Left ventricle myocardium inferior (tissue), 1 donor: ENCODE data around the gene KCNJ6. TPM values are rescaled to one million over a fixed set of nuclear protein-coding genes. Genes with fewer than 3 reads are reported as not detected.

Source experiments
- DNase-seq: peaks from one replicate; pipeline ENCODE4 v3.0.0-alpha.2; 2020
- H3K27ac ChIP-seq: fragments of 200-600 bp; replicated peaks from 2 replicates; pipeline ENCODE4 v1.8.0; 2021
- H3K27me3 ChIP-seq: fragments of 200-600 bp; 2 replicates; pipeline ENCODE4 v1.8.0; 2021; ENCODE audit warnings: low read depth
- H3K36me3 ChIP-seq: fragments of 200-600 bp; 2 replicates; pipeline ENCODE4 v1.8.0; 2021
- H3K4me1 ChIP-seq: fragments of 200-600 bp; 2 replicates; pipeline ENCODE4 v1.8.0; 2021
- H3K4me3 ChIP-seq: fragments of 200-600 bp; 2 replicates; pipeline ENCODE4 v1.8.0; 2021; ENCODE audit warnings: mild to moderate bottlenecking, moderate library complexity
- H3K9me3 ChIP-seq: fragments of 200-600 bp; replicated peaks from 2 replicates; pipeline ENCODE4 v1.8.0; 2021
- CTCF ChIP-seq: fragments of 200-600 bp; IDR thresholded peaks from 2 replicates; pipeline ENCODE4 v1.8.0; 2021; ENCODE audit warnings: antibody characterized with exemption, mild to moderate bottlenecking, borderline replicate concordance
- intact Hi-C: fragments of 100-400 bp; cut with micrococcal nuclease; formaldehyde crosslinking; loops from one replicate; pipeline ENCODE4 v1.11.0; 2022
- total RNA-seq: library from RNA; stranded (reverse); fragmentation: NEBNext Ultra II Directional; extraction: Animal tissue kit (Norgen Biotek cat#: 25700); gene quantifications from one replicate; pipeline ENCODE4 v1.2.1, GENCODE V29; 2021
- donor health status: DM: no; HTN: yes; CAD: no; lungs with severe emphysema.

KCNJ6 gene
- total RNA-seq, 1 donor from 2014 or later: not detected

DNA sequence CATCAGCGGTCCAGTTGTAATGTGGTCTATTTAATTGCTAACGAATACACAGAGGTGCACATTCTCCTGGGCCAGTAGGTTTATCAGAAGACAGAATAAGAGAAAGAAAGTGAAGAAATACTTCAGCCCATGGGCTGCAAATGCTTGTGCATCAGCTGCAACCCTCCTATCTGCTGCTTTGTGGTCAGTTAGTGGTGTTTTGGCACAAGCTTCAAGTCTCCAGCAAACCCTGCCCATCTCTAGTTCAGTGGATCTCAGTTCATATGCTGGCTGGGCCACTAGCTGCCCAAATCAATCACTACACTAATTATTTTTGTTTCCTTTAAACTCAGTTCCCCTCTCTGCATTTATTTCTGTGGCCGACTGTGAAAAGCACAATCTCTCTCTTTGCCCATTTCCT is 124.2 kb downstream of the KCNJ6 start:
- Histone ChIP-seq H3K36me3 (no peaks in the 10 kb centered on the region), H3K27ac (no peak overlapping the region), H3K4me1 (peaks cover 4% of the 10 kb centered on the region), H3K27me3 (no peaks in the 10 kb centered on the region), H3K9me3 (peaks cover 8% of the 10 kb centered on the region), H3K4me3 (no peak overlapping the region)
- no peak for TF ChIP-seq CTCF
- intact Hi-C loops: no loop called here
- no peak for DNase-seq

- no peak for DNase-seq
- no peaks in the 10 kb centered on the region for H3K27me3 ChIP-seq
- H3K36me3 ChIP-seq: no peaks in the 10 kb centered on the region
- no peak for TF ChIP-seq CTCF
- H3K4me1 ChIP-seq: peaks cover 4% of the 10 kb centered on the region
- H3K9me3 ChIP-seq: peaks cover 8% of the 10 kb centered on the region
- H3K27ac ChIP-seq: no peak overlapping the region
- intact Hi-C loops: no loop called here
- H3K4me3 ChIP-seq: no peak overlapping the region
Measured at GRCh38 chr21:37790905-37791304, 125.4 kb downstream of the KCNJ6 start.

DNA sequence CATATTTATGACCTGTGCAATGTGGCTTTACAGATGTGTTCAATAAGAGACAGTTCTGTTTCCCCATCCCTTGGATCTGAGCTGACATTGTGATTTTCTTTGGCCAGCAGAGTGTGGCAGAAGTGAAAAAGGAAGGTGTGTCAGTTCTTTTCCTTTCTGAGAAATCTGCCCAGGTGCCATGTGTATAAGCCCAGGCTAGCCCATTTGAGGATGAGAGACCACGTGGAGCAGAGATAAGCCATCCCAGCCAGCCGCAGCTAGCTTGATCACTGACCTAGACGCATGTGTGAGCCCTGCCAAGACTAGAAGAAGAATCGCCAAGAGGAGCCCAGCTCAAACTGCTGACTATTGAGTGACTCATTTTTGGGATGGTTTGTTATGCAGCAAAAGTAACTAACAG is 127.8 kb downstream of the KCNJ6 start:
- no peak for TF ChIP-seq CTCF
- intact Hi-C loops: no loop called here
- H3K4me1 ChIP-seq: peaks cover 4% of the 10 kb centered on the region

GRCh38 chr21:37787456-37787855 is 128.8 kb downstream of the KCNJ6 start:
- intact Hi-C loops: no loop called here
- no peaks in the 10 kb centered on the region for H3K36me3 ChIP-seq
- peaks cover 11% of the 10 kb centered on the region for H3K9me3 ChIP-seq
- DNase-seq: no peak
- no peak overlapping the region for H3K4me3 ChIP-seq
- H3K4me1 ChIP-seq: peaks cover 4% of the 10 kb centered on the region
- TF ChIP-seq CTCF: no peak
- H3K27ac ChIP-seq: no peak overlapping the region
- H3K27me3 ChIP-seq: no peaks in the 10 kb centered on the region

More for the DNA sequence above, 127.8 kb downstream of the KCNJ6 start:
- Histone ChIP-seq H3K9me3 (peaks cover 8% of the 10 kb centered on the region), H3K27ac (no peak overlapping the region), H3K4me3 (no peak overlapping the region), H3K27me3 (no peaks in the 10 kb centered on the region), H3K36me3 (no peaks in the 10 kb centered on the region)
- no peak for DNase-seq

DNA sequence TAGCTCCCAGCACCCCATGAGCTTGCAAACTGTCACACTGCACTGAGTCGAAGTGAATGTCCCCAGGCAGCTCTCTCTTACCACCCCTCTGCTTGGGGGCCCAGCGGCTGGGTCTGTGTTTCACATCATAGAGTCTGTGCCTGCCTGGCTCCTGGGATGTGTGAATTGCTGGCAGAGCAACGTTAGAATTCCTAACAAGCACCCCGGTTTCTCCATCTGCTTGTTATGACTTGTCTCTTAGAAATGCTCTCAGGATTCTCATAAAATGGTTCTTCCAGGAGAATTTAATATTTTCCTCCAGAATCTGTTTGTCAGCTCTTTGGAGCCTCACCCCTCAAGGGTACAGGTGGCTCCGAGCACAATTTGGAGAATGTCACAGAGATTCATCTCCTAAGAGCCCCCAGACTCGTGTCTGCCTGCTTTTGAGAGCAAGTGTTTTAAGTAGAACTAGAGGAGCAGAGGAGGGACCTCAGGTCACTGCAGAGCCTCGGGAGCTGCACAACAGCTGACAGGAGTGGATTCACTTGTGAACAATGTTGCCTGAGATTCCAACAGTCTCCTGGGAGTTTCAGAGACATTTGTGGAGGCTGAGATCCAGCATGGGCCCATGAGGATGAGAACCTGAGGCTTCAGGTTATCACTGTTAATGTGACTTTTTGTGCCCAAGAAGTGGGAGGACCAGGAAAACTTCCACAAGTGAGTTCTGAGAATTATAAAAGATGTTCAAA is 131.5 kb downstream of the KCNJ6 start:
- Histone ChIP-seq H3K4me3 (no peak overlapping the region), H3K36me3 (no peaks in the 10 kb centered on the region), H3K27me3 (no peaks in the 10 kb centered on the region), H3K9me3 (peaks cover 18% of the 10 kb centered on the region), H3K27ac (no peak overlapping the region), H3K4me1 (no peaks in the 10 kb centered on the region)
- intact Hi-C loops: no loop called here
- TF ChIP-seq CTCF: no peak
- DNase-seq: no peak
